Body of pancreas (tissue), 4 donors: Measurements from ENCODE around the gene TOX2.

Experiments
- POLR2A ChIP-seq, 3 donors: fragments of 450-650 bp; IDR thresholded peaks; one replicate each; pipeline ENCODE4 v1.6.1; 2016; ENCODE audit warnings: antibody characterized with exemption in 3 of 3, mild to moderate bottlenecking in 2 of 3
- TF ChIP-seq, protein P1 (sequence below), 7 experiments: fragments of 450-650 bp in 4 of 7; fragments of 200-600 bp in 3 of 7; sonication (generic) in 3 of 7; IDR thresholded peaks; one replicate each; pipeline ENCODE4 v1.5.1; 2016 to 2019; ENCODE audit warnings: antibody characterized with exemption in 7 of 7

DNA sequence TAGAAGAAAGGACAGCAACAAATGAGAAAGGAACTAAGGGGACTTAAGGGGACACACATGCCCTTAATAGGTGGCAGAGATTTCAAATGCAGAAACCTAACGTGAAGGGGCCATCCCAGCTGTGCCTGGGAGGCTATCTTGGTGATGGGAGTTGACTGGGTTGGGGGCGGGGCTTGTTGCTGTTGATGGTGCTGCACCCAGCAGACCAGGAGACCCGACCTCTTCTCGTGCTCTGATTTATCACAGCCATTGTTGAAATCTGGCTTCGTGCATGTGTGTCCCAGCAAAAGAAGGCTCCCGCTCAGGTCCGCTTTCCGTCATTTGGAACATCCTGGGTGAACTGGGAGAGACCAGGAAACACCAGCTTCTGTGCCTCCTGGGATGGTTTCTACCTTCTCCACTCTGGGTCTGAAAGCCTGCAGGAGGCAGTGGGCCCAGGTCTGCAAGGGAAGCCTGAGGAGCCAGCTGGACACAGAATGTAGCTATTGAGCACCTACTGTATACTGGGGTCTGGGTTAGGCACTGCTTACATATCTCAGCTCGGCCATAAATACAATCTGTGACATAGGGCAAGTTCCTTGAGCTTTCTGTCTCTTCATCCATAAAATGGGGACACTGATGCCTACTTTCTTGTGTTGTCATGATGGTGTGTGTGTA, 32.1 kb downstream of the TOX2 start:
- TF ChIP-seq, protein P1, sequence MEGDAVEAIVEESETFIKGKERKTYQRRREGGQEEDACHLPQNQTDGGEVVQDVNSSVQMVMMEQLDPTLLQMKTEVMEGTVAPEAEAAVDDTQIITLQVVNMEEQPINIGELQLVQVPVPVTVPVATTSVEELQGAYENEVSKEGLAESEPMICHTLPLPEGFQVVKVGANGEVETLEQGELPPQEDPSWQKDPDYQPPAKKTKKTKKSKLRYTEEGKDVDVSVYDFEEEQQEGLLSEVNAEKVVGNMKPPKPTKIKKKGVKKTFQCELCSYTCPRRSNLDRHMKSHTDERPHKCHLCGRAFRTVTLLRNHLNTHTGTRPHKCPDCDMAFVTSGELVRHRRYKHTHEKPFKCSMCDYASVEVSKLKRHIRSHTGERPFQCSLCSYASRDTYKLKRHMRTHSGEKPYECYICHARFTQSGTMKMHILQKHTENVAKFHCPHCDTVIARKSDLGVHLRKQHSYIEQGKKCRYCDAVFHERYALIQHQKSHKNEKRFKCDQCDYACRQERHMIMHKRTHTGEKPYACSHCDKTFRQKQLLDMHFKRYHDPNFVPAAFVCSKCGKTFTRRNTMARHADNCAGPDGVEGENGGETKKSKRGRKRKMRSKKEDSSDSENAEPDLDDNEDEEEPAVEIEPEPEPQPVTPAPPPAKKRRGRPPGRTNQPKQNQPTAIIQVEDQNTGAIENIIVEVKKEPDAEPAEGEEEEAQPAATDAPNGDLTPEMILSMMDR (IDR thresholded peaks at IDR 0.05), result no peak
- no peak for TF ChIP-seq POLR2A (IDR thresholded peaks at IDR 0.05)
